SKM-1 treated with dmso at 0.1 percent for 144 hours (cell line): ENCODE data around the gene USP9Y.
"Not testable (repeated sequence)": the region's sequence is repeated elsewhere in the genome, so short reads cannot be mapped to it uniquely, and the experiment has no call there.

Experiments used
- DNase-seq: peaks from one replicate; lab custom pipeline; 2025; ENCODE audit not compliant: unreplicated experiment; lab: John Stamatoyannopoulos, UW

The USP9Y gene

GRCh38 chrY:12701181-12701695 is at the start of gene USP9Y:
TSS of gene USP9Y (plus strand) at chrY:12701231. CDS start at chrY:12709448, 8,217 bp downstream.
- DNase-seq: no peak

DNA sequence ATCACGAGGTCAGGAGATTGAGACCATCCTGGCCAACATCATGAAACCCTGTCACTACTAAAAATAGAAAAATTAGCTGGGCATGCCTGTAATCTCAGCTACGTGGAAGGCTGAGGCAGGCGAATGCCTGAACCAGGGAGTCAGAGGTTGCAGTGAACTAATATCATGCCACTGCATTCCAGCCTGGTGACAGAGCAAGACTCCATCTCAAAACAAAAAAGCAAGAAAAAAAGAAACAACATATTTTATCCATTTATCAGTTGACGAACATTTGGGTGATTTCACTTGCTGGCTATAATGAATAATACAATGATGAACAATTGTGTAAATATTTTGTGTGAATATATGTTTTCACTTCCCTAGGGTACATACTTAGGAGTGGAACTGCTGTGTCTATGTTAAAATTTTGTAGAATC is 49.4 kb upstream of the USP9Y start:
- DNase-seq: no peak

GRCh38 chrY:12661745-12662681 is 39.0 kb upstream of the USP9Y start:
- DNase-seq: peak; percentile 28

DNA sequence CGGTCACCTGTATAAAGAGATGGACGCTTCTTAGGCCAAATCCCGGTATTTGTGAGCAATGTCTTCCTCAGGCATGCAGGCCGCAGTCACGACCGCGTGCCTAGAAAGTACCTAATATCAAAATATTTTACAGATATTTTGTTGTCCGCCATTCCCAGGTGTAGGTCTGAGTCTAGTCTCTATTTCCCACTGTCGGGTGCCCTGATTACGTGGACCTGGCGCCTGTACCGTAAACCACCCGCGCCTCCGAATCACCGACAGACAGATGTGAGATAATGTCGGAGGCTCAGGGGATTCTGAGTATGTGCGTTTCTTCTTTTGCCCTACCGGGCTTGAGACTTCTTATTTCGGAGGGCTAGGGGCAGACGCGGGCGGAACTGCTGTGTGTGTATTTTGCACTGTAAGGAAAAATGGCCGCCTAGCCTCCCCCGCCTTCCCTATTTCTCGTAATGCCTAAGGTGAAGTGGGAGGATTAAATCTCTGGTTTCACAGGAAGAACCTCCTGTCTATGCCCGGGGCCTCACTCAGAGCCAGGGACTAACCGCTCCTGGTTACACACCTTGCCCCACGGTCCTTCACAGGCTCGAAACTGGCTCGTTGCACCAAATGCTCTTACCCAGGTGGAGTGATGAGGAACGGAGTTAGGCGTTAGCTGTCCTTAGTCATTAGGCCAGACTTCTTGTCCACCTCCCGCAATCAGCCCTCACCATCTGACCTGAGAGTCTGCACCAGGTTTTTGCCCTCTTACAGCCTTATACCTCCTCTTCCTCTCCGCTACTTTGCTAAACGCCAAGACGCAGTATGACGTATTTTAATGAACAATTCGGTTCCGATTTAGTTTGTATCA is 38.1 kb upstream of the USP9Y start:
- DNase-seq: peak; percentile 23

DNA sequence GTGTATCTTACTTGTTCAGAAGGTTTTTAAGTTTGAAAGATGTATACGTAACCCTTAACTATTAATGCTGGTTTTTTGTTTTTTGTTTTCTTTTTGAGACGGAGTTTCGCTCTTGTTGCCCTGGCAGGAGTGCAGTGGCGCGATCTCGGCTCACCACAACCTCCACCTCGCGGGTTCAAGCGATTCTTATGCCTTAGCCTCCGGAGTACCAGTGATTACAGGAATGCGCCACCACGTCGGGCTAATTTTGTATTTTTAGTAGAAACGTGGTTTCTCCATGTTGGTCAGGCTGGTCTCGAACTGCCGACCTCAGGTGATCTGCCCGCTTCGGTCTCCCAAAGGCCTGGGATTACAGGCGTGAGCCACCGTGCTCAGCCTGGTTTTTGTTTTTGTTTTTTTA is 37.2 kb upstream of the USP9Y start:
- not testable (repeated sequence) for DNase-seq

- no peak for DNase-seq
These were observed 22.9 kb upstream of the USP9Y start for GRCh38 chrY:12678111-12678510.

DNA sequence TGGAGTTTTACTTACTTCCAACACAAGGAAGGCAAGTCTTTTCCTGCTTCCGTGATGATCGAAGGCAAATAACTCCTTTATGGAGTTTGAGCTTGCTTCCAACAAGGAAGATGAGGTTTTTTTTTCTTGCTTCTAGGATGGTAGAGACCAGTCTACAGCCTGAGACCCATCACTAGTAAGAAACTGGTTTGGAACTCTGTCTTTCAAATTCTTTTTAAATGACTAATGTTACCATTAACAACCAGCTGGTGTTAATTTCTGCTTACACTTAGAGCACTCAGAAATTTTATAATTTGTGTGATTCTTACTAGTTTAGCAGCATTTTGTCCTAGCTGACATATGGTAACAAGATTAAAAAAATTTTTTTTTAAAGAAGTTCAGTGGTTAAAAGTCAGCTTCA is 19.5 kb upstream of the USP9Y start:
- no peak for DNase-seq

GRCh38 chrY:12688337-12688736 is 12.7 kb upstream of the USP9Y start:
- no peak for DNase-seq

- no peak for DNase-seq
These were observed 944 bp upstream of the USP9Y start for GRCh38 chrY:12700087-12700486.

- DNase-seq: no peak
These were observed 1.1 kb downstream of the USP9Y start for GRCh38 chrY:12702174-12702573.

- DNase-seq: no peak
These were observed 9.4 kb downstream of the USP9Y start for GRCh38 chrY:12710460-12710859.

DNA sequence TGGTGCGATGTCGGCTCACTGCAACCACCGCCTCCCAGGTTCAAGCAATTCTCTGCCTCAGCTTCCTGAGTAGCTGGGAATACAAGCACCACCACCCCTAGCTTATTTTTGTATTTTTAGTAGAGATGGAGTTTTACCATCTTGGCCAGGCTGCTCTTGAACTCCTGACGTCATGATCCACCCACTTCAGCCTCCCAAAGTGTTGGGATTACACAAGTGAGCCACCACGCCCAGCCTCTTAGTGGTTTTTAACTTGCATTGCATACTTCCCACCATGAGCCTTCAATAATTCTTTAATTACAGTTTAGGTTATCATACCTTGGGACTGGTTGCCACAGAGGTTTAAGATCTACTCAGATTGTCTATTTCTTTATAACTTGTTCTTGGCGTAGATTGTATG is 14.3 kb downstream of the USP9Y start:
- no peak for DNase-seq

- no peak for DNase-seq
These were observed 28.7 kb downstream of the USP9Y start for GRCh38 chrY:12729746-12730145.

- no peak for DNase-seq
These were observed 32.6 kb downstream of the USP9Y start for GRCh38 chrY:12733625-12734024.

DNA sequence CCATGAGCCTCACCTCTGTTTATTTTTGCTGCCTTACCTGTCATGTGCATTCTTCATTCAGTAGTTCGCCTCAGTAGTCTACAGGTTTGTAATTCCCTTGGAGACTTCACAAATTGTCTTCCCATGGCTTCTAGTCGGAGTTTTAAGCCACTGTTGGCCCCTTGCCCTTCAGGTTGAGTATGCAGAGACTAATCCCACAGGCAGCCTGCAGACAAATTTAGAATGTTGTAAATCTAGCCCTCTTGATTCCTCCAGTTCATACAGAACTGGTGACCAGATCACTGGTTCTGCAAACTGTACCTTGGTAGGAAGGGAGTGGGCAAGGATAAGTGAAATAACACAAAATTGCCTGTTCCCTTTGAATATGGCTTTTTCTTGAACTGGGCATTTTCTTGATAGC is 33.0 kb downstream of the USP9Y start:
- no peak for DNase-seq

DNA sequence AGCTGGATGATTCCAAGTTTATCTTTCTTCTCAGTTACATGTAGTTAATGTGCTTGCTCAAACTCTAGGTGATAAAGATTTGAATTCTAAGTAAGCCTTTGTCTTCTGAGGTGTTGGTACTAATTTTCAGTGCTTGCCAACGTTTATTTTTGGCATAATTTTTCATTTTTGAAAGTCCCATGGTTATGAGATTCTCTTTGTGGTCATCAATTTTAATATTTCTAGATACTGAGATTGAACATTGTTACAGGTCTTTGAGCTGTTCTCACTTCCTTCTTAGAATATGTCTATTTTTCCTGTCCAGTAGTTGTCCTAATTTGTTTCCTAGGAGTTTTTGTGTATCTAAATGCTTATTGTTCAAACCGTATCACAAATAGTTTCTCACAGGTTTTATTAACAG is 40.4 kb downstream of the USP9Y start:
- DNase-seq: no peak

GRCh38 chrY:12742725-12743124 is 41.7 kb downstream of the USP9Y start:
- no peak for DNase-seq

- no peak for DNase-seq
These were observed 43.1 kb downstream of the USP9Y start for GRCh38 chrY:12744091-12744490.

- no peak for DNase-seq
These were observed 48.3 kb downstream of the USP9Y start for GRCh38 chrY:12749293-12749692.

- no peak for DNase-seq
These were observed 51.8 kb downstream of the USP9Y start for GRCh38 chrY:12752856-12753255.

DNA sequence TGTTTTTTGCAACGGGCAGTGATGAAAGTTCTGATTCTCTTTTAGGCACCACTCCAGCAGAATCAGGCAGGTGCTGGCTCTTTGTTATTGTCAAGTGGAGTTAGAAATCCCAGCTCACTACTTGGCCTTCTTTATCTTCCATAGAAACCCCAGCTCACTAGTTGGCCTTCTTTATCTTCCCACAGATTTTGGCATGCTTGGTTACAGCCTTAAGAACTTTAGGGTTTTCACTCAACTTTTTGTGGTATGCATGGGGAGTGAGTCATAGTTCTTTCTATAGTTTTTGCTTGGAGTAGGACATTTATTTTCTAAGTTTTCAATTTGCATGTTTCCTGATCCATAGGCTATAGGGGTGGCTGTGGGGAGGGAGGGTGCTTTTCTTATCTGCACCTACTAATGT is 55.0 kb downstream of the USP9Y start:
- DNase-seq: no peak

DNA sequence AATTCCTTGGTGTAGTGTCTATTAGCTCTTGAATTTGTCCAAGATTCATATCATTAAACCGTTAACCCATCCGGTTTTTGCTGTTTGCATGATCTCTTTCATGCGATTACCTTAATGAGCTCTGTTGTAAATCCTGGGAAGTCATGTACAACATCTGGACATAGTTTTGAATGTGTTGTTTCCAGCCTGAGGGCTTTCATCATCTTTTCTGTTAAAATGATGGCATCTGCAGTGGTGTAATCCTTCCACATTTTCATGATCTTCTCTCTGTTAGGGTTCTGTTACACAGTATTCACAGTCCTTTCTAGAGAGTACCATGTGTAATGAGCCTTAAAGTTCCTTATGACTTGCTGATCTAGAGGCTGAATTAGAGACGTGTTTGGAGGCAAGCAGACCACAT is 64.9 kb downstream of the USP9Y start:
- DNase-seq: no peak
